OCI-LY1 (cell line): Measurements from ENCODE around the gene SLAMF1.
A peak's percentile ranks its signal among the peaks of the same experiment; 100 is the strongest.

ENCODE experiments used
- H2AFZ ChIP-seq: fragments of 200-600 bp; sonication (generic), shearing (Covaris generic); 2 replicates; pipeline ENCODE4 v1.6.0; 2014; ENCODE audit warnings: antibody characterized with exemption, mild to moderate bottlenecking, low read length
- H3F3A ChIP-seq: fragments of 200-600 bp; sonication (generic), shearing (Covaris generic); 2 replicates; pipeline ENCODE4 v1.6.0; 2014; ENCODE audit warnings: mild to moderate bottlenecking, antibody characterized with exemption, low read length, moderate library complexity; ENCODE audit not compliant: insufficient read depth
- H3K27ac ChIP-seq: fragments of 200-600 bp; sonication (generic); 2 replicates; pipeline ENCODE4 v1.5.1; 2014; ENCODE audit warnings: low read length, mixed run types, mild to moderate bottlenecking, low read depth; ENCODE audit not compliant: poor library complexity, severe bottlenecking
- H3K27me3 ChIP-seq: fragments of 200-600 bp; sonication (generic); 2 replicates; pipeline ENCODE4 v1.6.0; 2014; ENCODE audit warnings: antibody characterized with exemption, mild to moderate bottlenecking, low read length, moderate library complexity; ENCODE audit not compliant: insufficient read depth
- H3K36me3 ChIP-seq: fragments of 200-600 bp; sonication (generic); 2 replicates; pipeline ENCODE4 v1.6.1; 2014; ENCODE audit warnings: mild to moderate bottlenecking, antibody characterized with exemption, low read length, moderate library complexity, mixed read lengths; ENCODE audit not compliant: insufficient read depth
- H3K4me1 ChIP-seq: fragments of 200-600 bp; sonication (generic); 2 replicates; pipeline ENCODE4 v1.5.1; 2014; ENCODE audit warnings: mild to moderate bottlenecking, low read length, moderate library complexity; ENCODE audit not compliant: insufficient read depth, severe bottlenecking
- H3K4me2 ChIP-seq: fragments of 200-600 bp; sonication (generic), shearing (Covaris generic); 2 replicates; pipeline ENCODE4 v1.6.1; 2014; ENCODE audit warnings: low read length
- H3K4me3 ChIP-seq: fragments of 200-600 bp; sonication (generic); 2 replicates; pipeline ENCODE4 v1.5.1; 2014; ENCODE audit warnings: low read length, low read depth, mild to moderate bottlenecking, mixed read lengths; ENCODE audit not compliant: poor library complexity, severe bottlenecking
- H3K79me2 ChIP-seq: fragments of 200-600 bp; shearing (Covaris generic); 2 replicates; pipeline ENCODE4 v1.6.1; 2016; ENCODE audit warnings: mixed run types, low read length, mixed read lengths; ENCODE audit not compliant: insufficient read depth
- H3K9ac ChIP-seq: fragments of 200-600 bp; sonication (generic), shearing (Covaris generic); 2 replicates; pipeline ENCODE4 v1.6.1; 2014; ENCODE audit warnings: mild to moderate bottlenecking, low read length, mixed read lengths
- H3K9me2 ChIP-seq: fragments of 200-600 bp; sonication (generic), shearing (Covaris generic); 2 replicates; pipeline ENCODE4 v1.6.1; 2014; ENCODE audit warnings: low read depth, mild to moderate bottlenecking, low read length, mixed read lengths
- H3K9me3 ChIP-seq: fragments of 200-600 bp; shearing (Covaris generic); 2 replicates; pipeline ENCODE4 v1.6.1; 2014; ENCODE audit warnings: low read length, mixed read lengths
- H4K20me1 ChIP-seq: fragments of 200-600 bp; sonication (generic), shearing (Covaris generic); 2 replicates; pipeline ENCODE4 v1.6.0; 2016; ENCODE audit warnings: mild to moderate bottlenecking, low read length; ENCODE audit not compliant: insufficient read depth
- CTCF ChIP-seq: fragments of 200-600 bp; sonication (generic), shearing (Covaris generic); IDR thresholded peaks from 2 replicates; pipeline ENCODE4 v1.5.1; 2017; ENCODE audit warnings: mild to moderate bottlenecking, antibody characterized with exemption, low read length, moderate library complexity, mixed read lengths
- EZH2 ChIP-seq: fragments of 200-600 bp; sonication (generic), shearing (Covaris generic); IDR thresholded peaks from 2 replicates; pipeline ENCODE4 v1.8.0; 2017; ENCODE audit warnings: borderline replicate concordance, mixed run types, mild to moderate bottlenecking, antibody characterized with exemption, low read length, moderate library complexity, mixed read lengths

SLAMF1 gene

GRCh38 chr1:160675641-160676410, 29.0 kb upstream of the SLAMF1 start:
- no peak for TF ChIP-seq EZH2
- TF ChIP-seq CTCF, result peak; percentile 96
- Histone ChIP-seq H4K20me1 (no peaks in the 10 kb centered on the region), H3K4me3 (peak overlapping the region; percentile 13), H3K9ac (peak overlapping the region; percentile 55), H3K4me1 (peaks cover 56% of the 10 kb centered on the region), H3K9me2 (no peaks in the 10 kb centered on the region), H3K4me2 (peak overlapping the region; percentile 40), H3F3A (peaks cover 5% of the 10 kb centered on the region; the same call in 1 of the 2 replicates), H3K79me2 (no peaks in the 10 kb centered on the region), H3K27ac (peak overlapping the region; percentile 91), H3K36me3 (peaks cover 31% of the 10 kb centered on the region), H2AFZ (no peak overlapping the region), H3K27me3 (no peaks in the 10 kb centered on the region), H3K9me3 (no peaks in the 10 kb centered on the region)

- H3K36me3 ChIP-seq, result peaks cover 17% of the 10 kb centered on the region
- H3K9me2 ChIP-seq, result no peaks in the 10 kb centered on the region
- H3K27ac ChIP-seq, result peak overlapping the region; percentile 91
- TF ChIP-seq CTCF (no peak), EZH2 (no peak)
- peak overlapping the region; percentile 63 for H3K4me2 ChIP-seq
- no peaks in the 10 kb centered on the region for H3K79me2 ChIP-seq
- no peaks in the 10 kb centered on the region for H3K27me3 ChIP-seq
- H3F3A ChIP-seq, result peaks cover 5% of the 10 kb centered on the region; the same call in 1 of the 2 replicates
- peak overlapping the region; percentile 45 for H3K4me3 ChIP-seq
- no peak overlapping the region for H2AFZ ChIP-seq
- no peaks in the 10 kb centered on the region for H3K9me3 ChIP-seq
- peak overlapping the region; percentile 56 for H3K9ac ChIP-seq
- peaks cover 59% of the 10 kb centered on the region for H3K4me1 ChIP-seq
- no peaks in the 10 kb centered on the region for H4K20me1 ChIP-seq
Observed at GRCh38 chr1:160674415-160674814, 27.6 kb upstream of the SLAMF1 start.

GRCh38 chr1:160672789-160673695, 26.2 kb upstream of the SLAMF1 start:
- Histone ChIP-seq H3K79me2 (no peaks in the 10 kb centered on the region), H3K4me1 (peaks cover 59% of the 10 kb centered on the region), H3K27me3 (no peaks in the 10 kb centered on the region), H4K20me1 (no peaks in the 10 kb centered on the region), H3K9ac (peak overlapping the region; percentile 56), H3K4me3 (peak overlapping the region; percentile 45), H3K4me2 (peak overlapping the region; percentile 63), H3K9me3 (0 out of 2 replicates have a peak, but pooled peaks cover 2% of the 10 kb centered on the region), H3K9me2 (no peaks in the 10 kb centered on the region), H3K36me3 (peaks cover 5% of the 10 kb centered on the region; the same call in 1 of the 2 replicates), H2AFZ (no peak overlapping the region), H3K27ac (peak overlapping the region; percentile 91), H3F3A (peaks cover 5% of the 10 kb centered on the region; the same call in 1 of the 2 replicates)
- TF ChIP-seq CTCF, result no peak
- TF ChIP-seq EZH2, result no peak
